ENCODE results near the gene STK32C.

GRCh38 chr10:132254841-132255240, 52.9 kb downstream of the STK32C start:
- no peak for TF ChIP-seq POLR2A (IDR thresholded peaks at IDR 0.05)
- TF ChIP-seq, protein P1, sequence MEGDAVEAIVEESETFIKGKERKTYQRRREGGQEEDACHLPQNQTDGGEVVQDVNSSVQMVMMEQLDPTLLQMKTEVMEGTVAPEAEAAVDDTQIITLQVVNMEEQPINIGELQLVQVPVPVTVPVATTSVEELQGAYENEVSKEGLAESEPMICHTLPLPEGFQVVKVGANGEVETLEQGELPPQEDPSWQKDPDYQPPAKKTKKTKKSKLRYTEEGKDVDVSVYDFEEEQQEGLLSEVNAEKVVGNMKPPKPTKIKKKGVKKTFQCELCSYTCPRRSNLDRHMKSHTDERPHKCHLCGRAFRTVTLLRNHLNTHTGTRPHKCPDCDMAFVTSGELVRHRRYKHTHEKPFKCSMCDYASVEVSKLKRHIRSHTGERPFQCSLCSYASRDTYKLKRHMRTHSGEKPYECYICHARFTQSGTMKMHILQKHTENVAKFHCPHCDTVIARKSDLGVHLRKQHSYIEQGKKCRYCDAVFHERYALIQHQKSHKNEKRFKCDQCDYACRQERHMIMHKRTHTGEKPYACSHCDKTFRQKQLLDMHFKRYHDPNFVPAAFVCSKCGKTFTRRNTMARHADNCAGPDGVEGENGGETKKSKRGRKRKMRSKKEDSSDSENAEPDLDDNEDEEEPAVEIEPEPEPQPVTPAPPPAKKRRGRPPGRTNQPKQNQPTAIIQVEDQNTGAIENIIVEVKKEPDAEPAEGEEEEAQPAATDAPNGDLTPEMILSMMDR (IDR thresholded peaks at IDR 0.05), result no peak
